GM12878 (cell line): Measurements from ENCODE around the gene EIF1AD.

Experiments
- RELA ChIP-seq: fragments of 450-650 bp; IDR thresholded peaks from 2 replicates; pipeline ENCODE4 v1.8.0; 2014; ENCODE audit warnings: borderline replicate concordance; ENCODE audit not compliant: partially characterized antibody
- TF ChIP-seq, protein P1 (sequence below), 3 experiments: IDR thresholded peaks in 2 of 3; conservative IDR thresholded peaks in 1 of 3; 2 replicates each; pipeline ENCODE4 v1.5.1; 2011; ENCODE audit warnings: low read depth in 3 of 3, low read length in 3 of 3, mild to moderate bottlenecking in 3 of 3, control low read depth in 2 of 3, moderate library complexity in 2 of 3, inconsistent platforms in 1 of 3, mixed read lengths in 1 of 3; ENCODE audit not compliant: control insufficient read depth in 2 of 3, insufficient read depth in 1 of 3; ENCODE audit errors: extremely low read depth in 1 of 3

GRCh38 chr11:66012371-66012945 is 10.5 kb upstream of the EIF1AD start:
- TF ChIP-seq, protein P1, sequence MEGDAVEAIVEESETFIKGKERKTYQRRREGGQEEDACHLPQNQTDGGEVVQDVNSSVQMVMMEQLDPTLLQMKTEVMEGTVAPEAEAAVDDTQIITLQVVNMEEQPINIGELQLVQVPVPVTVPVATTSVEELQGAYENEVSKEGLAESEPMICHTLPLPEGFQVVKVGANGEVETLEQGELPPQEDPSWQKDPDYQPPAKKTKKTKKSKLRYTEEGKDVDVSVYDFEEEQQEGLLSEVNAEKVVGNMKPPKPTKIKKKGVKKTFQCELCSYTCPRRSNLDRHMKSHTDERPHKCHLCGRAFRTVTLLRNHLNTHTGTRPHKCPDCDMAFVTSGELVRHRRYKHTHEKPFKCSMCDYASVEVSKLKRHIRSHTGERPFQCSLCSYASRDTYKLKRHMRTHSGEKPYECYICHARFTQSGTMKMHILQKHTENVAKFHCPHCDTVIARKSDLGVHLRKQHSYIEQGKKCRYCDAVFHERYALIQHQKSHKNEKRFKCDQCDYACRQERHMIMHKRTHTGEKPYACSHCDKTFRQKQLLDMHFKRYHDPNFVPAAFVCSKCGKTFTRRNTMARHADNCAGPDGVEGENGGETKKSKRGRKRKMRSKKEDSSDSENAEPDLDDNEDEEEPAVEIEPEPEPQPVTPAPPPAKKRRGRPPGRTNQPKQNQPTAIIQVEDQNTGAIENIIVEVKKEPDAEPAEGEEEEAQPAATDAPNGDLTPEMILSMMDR (IDR thresholded peaks at IDR 0.05 in 2 of 3, conservative IDR thresholded peaks at IDR 0.05 in 1 of 3; ENCODE audit: control insufficient read depth in 2 of 3, extremely low read depth in 1 of 3, insufficient read depth in 1 of 3, low read depth in 3 of 3, low read length in 3 of 3) = no peak
- no peak for TF ChIP-seq RELA
